Measurements from ENCODE around the gene SEMG2. TPM values are rescaled to one million over a fixed set of nuclear protein-coding genes. Genes with fewer than 3 reads are reported as not detected.

Gene SEMG2
- total and polyA plus RNA-seq, 10 of the 15 experiments (the other 5 are each of a cell fraction or from before 2014, with no cell fraction given) = not detected

GRCh38 chr20:45189861-45190260, 31.3 kb upstream of the SEMG2 start:
- Histone ChIP-seq H3K27me3 (replicated peaks in 1 of 2; ENCODE audit: control insufficient read depth in 2 of 2, insufficient read depth in 2 of 2, low read length in 1 of 2) (no peaks in the 10 kb centered on the region), H3K4me1 (ENCODE audit: control insufficient read depth, insufficient read depth, low read length) (no peaks in the 10 kb centered on the region), H3K27ac (ENCODE audit: control insufficient read depth, insufficient read depth) (no peak overlapping the region), H3K4me3 (no peak overlapping the region), H2AFZ (ENCODE audit: control insufficient read depth, low read depth, low read length) (no peak overlapping the region), H3K79me2 (ENCODE audit: control insufficient read depth, insufficient read depth, low read length) (no peaks in the 10 kb centered on the region), H3K9ac (ENCODE audit: control insufficient read depth, insufficient read depth, low read length) (no peak overlapping the region), H3K4me2 (ENCODE audit: control insufficient read depth, insufficient read depth) (no peak overlapping the region), H4K20me1 (ENCODE audit: control insufficient read depth, insufficient read depth) (no peaks in the 10 kb centered on the region), H3K9me3 (replicated peaks; ENCODE audit: control insufficient read depth, insufficient read depth, low read length) (no peaks in the 10 kb centered on the region), H3K36me3 (ENCODE audit: control insufficient read depth in 2 of 2, insufficient read depth in 2 of 2, low read length in 1 of 2) (no peaks in the 10 kb centered on the region)
- ChIA-PET RAD21 (ENCODE audit: unreplicated experiment) (no interaction called here), SMC1A (ENCODE audit: uncharacterized antibody, unreplicated experiment) (interaction anchor here (1.1 kb wide), 1 partner anchor 90 kb away, joined by 3 read pairs; no protein-coding TSS in a partner anchor), POLR2A (no interaction called here), CTCF (no interaction called here)
- TF ChIP-seq SMARCA5 (IDR thresholded peaks at IDR 0.05) (no peak), HSF1 (IDR thresholded peaks at IDR 0.05; ENCODE audit: low read depth, low read length) (no peak), IKZF2 (IDR thresholded peaks at IDR 0.05) (no peak)
- in situ Hi-C loops (cut with MboI) (no loop called here), intact Hi-C loops (cut with micrococcal nuclease; ENCODE audit: unreplicated experiment) (no loop called here)
- WGBS (ENCODE audit: insufficient coverage, insufficient replicate concordance, low lambda C conversion rate, missing lambda C conversion rate) = 20% methylated on average over 3 of the region's 3 CpGs
- FAIRE-seq (no peak), ATAC-seq (no peak), DNase-seq (ENCODE audit: low read depth, low spot score) (no peak)
- BruUV-seq (replicated peaks) = no TSS peak

- Histone ChIP-seq H3K4me3 (no peak overlapping the region), H3K36me3 (ENCODE audit: control insufficient read depth in 2 of 2, insufficient read depth in 2 of 2, low read length in 1 of 2) (no peaks in the 10 kb centered on the region), H3K27me3 (replicated peaks in 1 of 2; ENCODE audit: control insufficient read depth in 2 of 2, insufficient read depth in 2 of 2, low read length in 1 of 2) (no peaks in the 10 kb centered on the region), H3K4me2 (ENCODE audit: control insufficient read depth, insufficient read depth) (no peak overlapping the region), H3K4me1 (ENCODE audit: control insufficient read depth, insufficient read depth, low read length) (no peaks in the 10 kb centered on the region), H3K9me3 (replicated peaks; ENCODE audit: control insufficient read depth, insufficient read depth, low read length) (no peaks in the 10 kb centered on the region), H2AFZ (ENCODE audit: control insufficient read depth, low read depth, low read length) (no peak overlapping the region), H3K79me2 (ENCODE audit: control insufficient read depth, insufficient read depth, low read length) (no peaks in the 10 kb centered on the region), H4K20me1 (ENCODE audit: control insufficient read depth, insufficient read depth) (no peaks in the 10 kb centered on the region), H3K9ac (ENCODE audit: control insufficient read depth, insufficient read depth, low read length) (no peak overlapping the region), H3K27ac (ENCODE audit: control insufficient read depth, insufficient read depth) (no peak overlapping the region)
- DNase-seq (ENCODE audit: low read depth, low spot score) (no peak), FAIRE-seq (no peak), ATAC-seq (no peak)
- ChIA-PET CTCF (no interaction called here), POLR2A (no interaction called here), RAD21 (ENCODE audit: unreplicated experiment) (no interaction called here), SMC1A (ENCODE audit: uncharacterized antibody, unreplicated experiment) (no interaction called here)
- intact Hi-C loops (cut with micrococcal nuclease; ENCODE audit: unreplicated experiment) (no loop called here), in situ Hi-C loops (cut with MboI) (no loop called here)
- no TSS peak for BruUV-seq (replicated peaks)
- 29% methylated on average over 3 of the region's 3 CpGs for WGBS (ENCODE audit: insufficient coverage, insufficient replicate concordance, low lambda C conversion rate, missing lambda C conversion rate)
- TF ChIP-seq PBX3 (IDR thresholded peaks at IDR 0.05; ENCODE audit: insufficient replicate concordance, low read depth, low read length) (no peak), GABPA (IDR thresholded peaks at IDR 0.05; ENCODE audit: low read depth) (no peak), IRF3 (IDR thresholded peaks at IDR 0.05) (no peak), SMAD5 (IDR thresholded peaks at IDR 0.05; ENCODE audit: low read depth) (no peak), CEBPB (IDR thresholded peaks at IDR 0.05; ENCODE audit: borderline replicate concordance in 1 of 2, low read depth in 2 of 2, low read length in 2 of 2) (no peak), USF1 (IDR thresholded peaks at IDR 0.05; ENCODE audit: borderline replicate concordance, extremely low read length, insufficient read depth, low read depth, low read length) (no peak)
These were observed 29.2 kb upstream of the SEMG2 start for GRCh38 chr20:45191926-45192325.

Data from GM12878 (cell line).